ENCODE data around the gene PFAS. TPM values are rescaled to one million over a fixed set of nuclear protein-coding genes. Genes with fewer than 3 reads are reported as not detected.

The PFAS gene
- total RNA-seq, 1 donor from 2014 or later = 121 TPM

DNA sequence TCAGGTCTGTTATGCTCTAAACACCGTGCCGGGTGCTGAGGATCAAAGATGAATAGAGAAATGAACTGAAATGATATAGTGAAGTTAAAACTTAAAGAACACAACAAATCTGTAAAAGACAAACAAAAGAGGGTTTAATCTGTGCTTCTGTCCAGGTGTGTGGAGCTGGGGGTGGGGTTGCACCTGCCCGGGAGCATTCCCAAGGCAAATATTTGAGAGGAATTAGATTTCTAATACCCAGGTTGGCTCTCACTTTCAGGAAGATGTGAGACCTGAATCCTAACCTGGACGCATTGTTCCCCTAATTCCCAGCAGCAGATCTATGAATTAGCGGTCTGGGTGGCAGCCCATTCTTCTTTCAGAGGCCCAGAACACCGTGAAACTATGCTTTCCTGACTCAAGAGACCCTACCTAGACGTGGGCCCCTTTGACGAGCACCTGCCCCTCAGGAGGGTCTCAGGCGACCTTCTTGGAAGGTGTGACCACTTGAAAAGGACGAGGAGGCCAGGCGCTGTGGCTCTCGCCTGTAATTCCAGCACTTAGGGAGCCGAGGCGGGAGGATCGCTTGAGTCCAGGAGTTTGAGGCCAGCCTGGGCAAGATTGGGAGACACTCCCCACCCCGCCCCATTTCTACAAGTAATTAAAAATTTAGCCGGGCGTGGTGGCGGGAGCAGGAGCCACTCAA lies 38.7 kb downstream of the PFAS start:
- peaks cover 46% of the 10 kb centered on the region for H3K4me1 Mint-ChIP-seq

DNA sequence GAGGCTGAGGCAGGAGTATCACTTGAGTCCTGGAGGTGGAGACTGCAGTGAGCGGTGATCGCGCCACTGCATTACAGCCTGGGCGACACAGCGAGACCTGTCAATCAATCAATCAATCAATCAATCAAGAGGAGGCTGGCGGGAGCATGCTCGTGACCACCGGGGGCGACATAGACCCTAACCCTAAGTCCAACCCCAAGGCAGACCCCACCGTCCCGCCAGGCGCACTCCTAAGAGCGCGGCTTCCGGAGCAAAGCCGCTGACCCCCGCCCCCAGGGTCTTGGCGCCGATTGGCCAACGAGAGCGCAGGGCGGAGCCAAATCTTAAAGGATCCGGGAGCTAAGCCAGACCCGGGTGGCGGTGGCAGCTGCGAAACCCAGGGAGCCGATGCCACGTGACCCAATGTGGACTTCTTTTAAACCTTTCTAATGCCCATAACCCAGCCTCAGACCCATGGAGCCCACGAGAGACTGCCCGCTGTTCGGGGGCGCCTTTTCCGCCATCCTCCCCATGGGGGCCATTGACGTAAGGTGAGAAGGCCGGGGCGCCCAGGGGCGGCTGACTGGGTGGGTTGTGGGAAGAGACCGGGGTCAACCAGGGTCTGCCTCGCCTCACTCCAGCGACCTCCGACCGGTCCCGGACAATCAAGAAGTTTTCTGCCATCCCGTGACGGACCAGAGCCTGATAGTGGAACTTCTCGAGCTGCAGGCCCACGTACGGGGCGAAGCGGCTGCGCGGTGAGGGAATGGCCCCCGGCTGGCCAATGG lies 39.4 kb downstream of the PFAS start, which contains the start of gene RANGRF:
TSS of gene RANGRF (plus strand) at position 335 of the 767 bp plus-strand sequence. CDS start at position 454, 119 bp downstream.
- Mint-ChIP-seq H3K27me3 (no peaks in the 10 kb centered on the region), H3K9me3 (no peaks in the 10 kb centered on the region), H3K4me3 (peak within 1 kb of the TSS; percentile 98), H3K4me1 (peaks cover 51% of the 10 kb centered on the region), H3K36me3 (ENCODE audit: low read depth) (peaks cover 9% of the 10 kb centered on the region), H3K27ac (peak within 1 kb of the TSS; percentile 97)
- ATAC-seq (ENCODE audit: low read depth) (peak; percentile 93), DNase-seq (peak; percentile 77)
- intact Hi-C loops (cut with micrococcal nuclease) = loop anchor here (1.0 to 5.0 kb wide), 5 partner anchors 39 to 445 kb away; partner anchors contain the start of genes ALOXE3, CNTROB, PFAS and TRAPPC1
- TF ChIP-seq CTCF (IDR thresholded peaks at IDR 0.05) = no peak
- ChIA-PET POLR2A (interaction anchor here (0.5 to 2.2 kb wide), 16 partner anchors 12 to 169 kb away, joined by 3 to 45 read pairs (median 6); partner anchors contain the start of genes AURKB, BORCS6, CTC1 and PFAS), CTCF (interaction anchor here (1.0 to 1.4 kb wide), 2 partner anchors 12 to 39 kb away, joined by 4 to 7 read pairs; partner anchors contain the start of gene PFAS)

More for the DNA sequence above, 38.7 kb downstream of the PFAS start:
- no peak for TF ChIP-seq CTCF (IDR thresholded peaks at IDR 0.05)
- DNase-seq (no peak), ATAC-seq (ENCODE audit: low read depth) (no peak)
- Mint-ChIP-seq H3K9me3 (no peaks in the 10 kb centered on the region), H3K27ac (peak overlapping the region; percentile 97), H3K36me3 (ENCODE audit: low read depth) (peaks cover 9% of the 10 kb centered on the region), H3K4me3 (peak overlapping the region; percentile 98), H3K27me3 (no peaks in the 10 kb centered on the region)
- intact Hi-C loops (cut with micrococcal nuclease) = loop anchor here (1.0 to 5.0 kb wide), 5 partner anchors 38 to 444 kb away; partner anchors contain the start of genes ALOXE3, CNTROB, PFAS and TRAPPC1
- CTCF ChIA-PET = interaction anchor here (1.0 kb wide), 1 partner anchor 38 kb away, joined by 4 read pairs; the partner anchor contains the start of gene PFAS
- POLR2A ChIA-PET = interaction anchor here (0.8 to 2.2 kb wide), 9 partner anchors 40 to 168 kb away, joined by 4 to 45 read pairs (median 7); partner anchors contain the start of genes AURKB, BORCS6, CTC1 and PFAS

DNA sequence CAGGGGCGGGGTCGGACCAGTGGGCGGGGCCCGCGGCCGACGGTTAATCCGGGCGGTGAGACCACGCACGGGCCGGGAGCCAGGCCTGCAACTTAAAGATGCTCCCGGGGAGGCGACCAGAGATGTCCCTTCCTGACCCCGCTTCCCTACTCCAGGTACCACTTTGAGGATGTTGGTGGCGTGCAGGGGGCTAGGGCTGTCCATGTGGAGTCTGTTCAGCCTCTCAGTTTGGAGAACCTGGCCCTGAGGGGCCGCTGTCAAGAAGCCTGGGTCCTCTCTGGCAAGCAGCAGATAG lies 40.0 kb downstream of the PFAS start:
- TF ChIP-seq CTCF (IDR thresholded peaks at IDR 0.05) = no peak
- ATAC-seq (ENCODE audit: low read depth) (no peak), DNase-seq (no peak)
- Mint-ChIP-seq H3K27ac (peak overlapping the region; percentile 97), H3K9me3 (no peaks in the 10 kb centered on the region), H3K4me1 (peaks cover 51% of the 10 kb centered on the region), H3K27me3 (no peaks in the 10 kb centered on the region), H3K4me3 (peak overlapping the region; percentile 98), H3K36me3 (ENCODE audit: low read depth) (peaks cover 9% of the 10 kb centered on the region)
- CTCF ChIA-PET = interaction anchor here (0.6 to 1.4 kb wide), 3 partner anchors 12 to 111 kb away, joined by 3 to 7 read pairs (median 4); partner anchors contain the start of gene PFAS
- intact Hi-C loops (cut with micrococcal nuclease) = loop anchor here (2.0 to 5.0 kb wide), 2 partner anchors 170 to 357 kb away; partner anchors contain the start of genes ALOXE3, CNTROB and TRAPPC1
- POLR2A ChIA-PET = interaction anchor here (0.5 to 2.2 kb wide), 16 partner anchors 12 to 169 kb away, joined by 3 to 45 read pairs (median 6); partner anchors contain the start of genes AURKB, BORCS6, CTC1 and PFAS

- POLR2A ChIA-PET = interaction anchor here (2.2 kb wide), 1 partner anchor 116 kb away, joined by 23 read pairs; no protein-coding TSS in a partner anchor
Observed at GRCh38 chr17:8290043-8290442, 41.0 kb downstream of the PFAS start.

More at GRCh38 chr17:8290043-8290442, 41.0 kb downstream of the PFAS start:
- H3K4me1 Mint-ChIP-seq = peaks cover 57% of the 10 kb centered on the region
- no peaks in the 10 kb centered on the region for H3K27me3 Mint-ChIP-seq
- ATAC-seq (ENCODE audit: low read depth) (no peak), DNase-seq (no peak)
- no peaks in the 10 kb centered on the region for H3K9me3 Mint-ChIP-seq
- CTCF ChIA-PET = no interaction called here
- peak overlapping the region; percentile 12 for H3K27ac Mint-ChIP-seq
- H3K36me3 Mint-ChIP-seq (ENCODE audit: low read depth) = peaks cover 9% of the 10 kb centered on the region
- intact Hi-C loops (cut with micrococcal nuclease) = no loop called here
- TF ChIP-seq CTCF (IDR thresholded peaks at IDR 0.05) = no peak
- peak overlapping the region; percentile 50 for H3K4me3 Mint-ChIP-seq
